Suprapubic skin (tissue), 3 donors: ENCODE data around the gene LRCH1.

Source experiments
- CTCF ChIP-seq, 2 donors: fragments of 200-600 bp in 1 of 2; fragments of 450-650 bp in 1 of 2; sonication (generic) in 1 of 2; IDR thresholded peaks; one replicate each; pipeline ENCODE4 v1.5.1; 2016 to 2019; ENCODE audit warnings: antibody characterized with exemption in 2 of 2, mild to moderate bottlenecking in 1 of 2, moderate library complexity in 1 of 2
- POLR2AphosphoS5 ChIP-seq, 3 donors: sonication (generic); formaldehyde crosslinking; IDR thresholded peaks; one replicate each; pipeline ENCODE4 v1.6.1; 2017; ENCODE audit warnings: antibody characterized with exemption in 3 of 3

DNA sequence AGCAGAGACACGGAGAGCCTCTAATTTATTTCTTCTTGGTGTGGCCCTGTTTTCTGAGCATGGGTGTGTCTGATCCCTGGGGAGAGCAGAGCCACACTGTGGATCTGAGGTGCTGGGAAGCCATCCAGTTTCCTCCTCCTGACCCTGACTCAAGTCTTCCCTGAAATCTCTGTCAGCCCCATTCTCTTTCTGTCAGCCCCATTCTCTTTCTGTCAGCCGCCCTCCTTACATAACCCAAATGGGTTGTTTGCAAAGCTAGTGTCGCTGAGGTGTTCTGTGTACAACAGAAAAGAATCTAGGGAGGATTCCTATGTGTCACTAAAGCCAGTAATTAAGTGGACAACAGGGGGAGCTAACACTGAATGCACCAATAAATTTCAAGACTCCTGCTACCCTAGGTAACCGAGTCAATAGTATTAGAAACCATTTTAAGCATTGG, 50.2 kb downstream of the LRCH1 start:
- no peak for TF ChIP-seq POLR2AphosphoS5 (IDR thresholded peaks at IDR 0.05)
- no peak for TF ChIP-seq CTCF (IDR thresholded peaks at IDR 0.05)
